H9 (cell line): Measurements from ENCODE around the gene ZCCHC7. TPM values are rescaled to one million over a fixed set of nuclear protein-coding genes. Genes with fewer than 3 reads are reported as not detected.
"Not testable (repeated sequence)": the region's sequence is repeated elsewhere in the genome, so short reads cannot be mapped to it uniquely, and the experiment has no call there.

Source experiments
- DNase-seq: peaks from one replicate; pipeline ENCODE4 v3.0.0-alpha.2; 2017
- H2AFZ ChIP-seq: one replicate; pipeline ENCODE4 v1.6.1; 2013; ENCODE audit warnings: mild to moderate bottlenecking, low read length, control low read depth, moderate library complexity
- H2AK5ac ChIP-seq: 2 replicates; pipeline ENCODE4 v1.6.1; 2013; ENCODE audit warnings: low read length, control low read depth, mixed read lengths; ENCODE audit not compliant: insufficient read length
- H2BK120ac ChIP-seq: one replicate; pipeline ENCODE4 v1.6.1; 2013; ENCODE audit warnings: low read depth, mild to moderate bottlenecking, low read length, control low read depth, inconsistent platforms; ENCODE audit not compliant: poor library complexity, severe bottlenecking
- H2BK12ac ChIP-seq: 2 replicates; pipeline ENCODE4 v1.6.1; 2013; ENCODE audit warnings: low read length, control low read depth, mixed read lengths, low read depth; ENCODE audit not compliant: insufficient read length
- H2BK15ac ChIP-seq: 2 replicates; pipeline ENCODE4 v1.6.1; 2013; ENCODE audit warnings: low read depth, low read length, control low read depth
- H2BK20ac ChIP-seq: one replicate; pipeline ENCODE4 v1.6.1; 2013; ENCODE audit warnings: low read depth, mild to moderate bottlenecking, low read length, control low read depth, inconsistent platforms; ENCODE audit not compliant: poor library complexity, severe bottlenecking
- H2BK5ac ChIP-seq: 2 replicates; pipeline ENCODE4 v1.6.1; 2013; ENCODE audit warnings: low read length, control low read depth, mixed read lengths; ENCODE audit not compliant: insufficient read length
- H3K14ac ChIP-seq: 2 replicates; pipeline ENCODE4 v1.6.1; 2013; ENCODE audit warnings: low read length, control low read depth; ENCODE audit not compliant: insufficient read depth
- H3K18ac ChIP-seq: 2 replicates; pipeline ENCODE4 v1.6.1; 2013; ENCODE audit warnings: low read depth, mild to moderate bottlenecking, mixed read lengths, low read length, control low read depth; ENCODE audit not compliant: insufficient read length
- H3K23ac ChIP-seq: 2 replicates; pipeline ENCODE4 v1.6.1; 2013; ENCODE audit warnings: low read length, control low read depth, mixed read lengths, low read depth; ENCODE audit not compliant: insufficient read length
- H3K23me2 ChIP-seq: 2 replicates; pipeline ENCODE4 v1.6.1; 2013; ENCODE audit warnings: low read depth, mild to moderate bottlenecking, mixed read lengths, low read length, control low read depth; ENCODE audit not compliant: insufficient read length, poor library complexity, severe bottlenecking
- H3K27ac ChIP-seq: 2 replicates; pipeline ENCODE4 v1.5.1; 2013; ENCODE audit warnings: low read length, control low read depth, mixed read lengths, low read depth; ENCODE audit not compliant: insufficient read length
- H3K27me3 ChIP-seq: 2 replicates; pipeline ENCODE4 v1.6.1; 2013; ENCODE audit warnings: low read length, control low read depth, inconsistent platforms; ENCODE audit not compliant: insufficient read depth
- H3K4ac ChIP-seq: 2 replicates; pipeline ENCODE4 v1.6.1; 2013; ENCODE audit warnings: low read depth, mild to moderate bottlenecking, control low read depth, inconsistent platforms, low read length, moderate library complexity
- H3K4me1 ChIP-seq: 2 replicates; pipeline ENCODE4 v1.6.1; 2013; ENCODE audit warnings: low read length, control low read depth, inconsistent platforms; ENCODE audit not compliant: insufficient read depth
- H3K4me2 ChIP-seq: 2 replicates; pipeline ENCODE4 v1.6.1; 2013; ENCODE audit warnings: low read length, control low read depth, mixed read lengths; ENCODE audit not compliant: insufficient read length, insufficient read depth
- H3K56ac ChIP-seq: 2 replicates; pipeline ENCODE4 v1.6.1; 2013; ENCODE audit warnings: low read depth, mild to moderate bottlenecking, mixed read lengths, low read length, control low read depth; ENCODE audit not compliant: insufficient read length
- H3K79me1 ChIP-seq: 2 replicates; pipeline ENCODE4 v1.6.1; 2013; ENCODE audit warnings: low read depth, mild to moderate bottlenecking, moderate library complexity, low read length, control low read depth, inconsistent platforms; ENCODE audit not compliant: insufficient read depth, poor library complexity, severe bottlenecking
- H3K79me2 ChIP-seq: 2 replicates; pipeline ENCODE4 v1.6.1; 2013; ENCODE audit warnings: low read length, control low read depth, inconsistent platforms; ENCODE audit not compliant: insufficient read depth
- H3K9ac ChIP-seq: 2 replicates; pipeline ENCODE4 v1.6.1; 2013; ENCODE audit warnings: low read length, control low read depth, mixed read lengths; ENCODE audit not compliant: insufficient read length; ENCODE audit errors: extremely low read depth
- H3K9me3 ChIP-seq: one replicate; pipeline ENCODE4 v1.6.1; 2013; ENCODE audit warnings: low read depth, low read length, inconsistent platforms; ENCODE audit not compliant: control insufficient read depth
- H3T11ph ChIP-seq: one replicate; pipeline ENCODE4 v1.6.1; 2013; ENCODE audit warnings: mild to moderate bottlenecking, low read length, control low read depth, inconsistent platforms
- H4K20me1 ChIP-seq: one replicate; pipeline ENCODE4 v1.6.1; 2013; ENCODE audit not compliant: control insufficient read depth, insufficient read length, insufficient read depth
- H4K5ac ChIP-seq: 2 replicates; pipeline ENCODE4 v1.6.1; 2013; ENCODE audit warnings: low read depth, mild to moderate bottlenecking, mixed read lengths, low read length, control low read depth; ENCODE audit not compliant: insufficient read length
- H4K8ac ChIP-seq: replicated peaks from 2 replicates; pipeline ENCODE4 v1.6.1; 2013; ENCODE audit warnings: low read length, control low read depth, mixed read lengths, low read depth; ENCODE audit not compliant: insufficient read length
- H4K91ac ChIP-seq: 2 replicates; pipeline ENCODE4 v1.6.1; 2013; ENCODE audit warnings: low read depth, mild to moderate bottlenecking, moderate library complexity, mixed read lengths, low read length, control low read depth; ENCODE audit not compliant: insufficient read length
- H3K27ac Mint-ChIP-seq, 3 experiments: 2 replicates in 2 of 3; 3 replicates in 1 of 3; pipeline ENCODE4 v1.8.0; 2020 to 2021; ENCODE audit warnings: mixed read lengths in 3 of 3, mild to moderate bottlenecking in 1 of 3, moderate library complexity in 1 of 3
- H3K27me3 Mint-ChIP-seq: 2 replicates; pipeline ENCODE4 v1.8.0; 2021; ENCODE audit warnings: low read depth, mild to moderate bottlenecking, moderate library complexity, mixed read lengths
- H3K36me3 Mint-ChIP-seq, 3 experiments: 2 replicates in 2 of 3; 3 replicates in 1 of 3; pipeline ENCODE4 v1.8.0; 2020 to 2021; ENCODE audit warnings: low read depth in 3 of 3, mixed read lengths in 3 of 3; ENCODE audit not compliant: insufficient read depth in 1 of 3
- H3K4me1 Mint-ChIP-seq, 2 experiments: 2 replicates each; pipeline ENCODE4 v1.8.0; 2020; ENCODE audit warnings: mixed read lengths in 2 of 2
- H3K4me3 Mint-ChIP-seq, 2 experiments: 2 replicates in 1 of 2; 3 replicates in 1 of 2; pipeline ENCODE4 v1.8.0; 2020 to 2021; ENCODE audit warnings: mild to moderate bottlenecking in 2 of 2, mixed read lengths in 2 of 2, moderate library complexity in 1 of 2
- H3K9me3 Mint-ChIP-seq, 2 experiments: 2 replicates in 1 of 2; 3 replicates in 1 of 2; pipeline ENCODE4 v1.8.0; 2020; ENCODE audit warnings: mild to moderate bottlenecking in 2 of 2, mixed read lengths in 2 of 2, moderate library complexity in 1 of 2
- WGBS: extraction: QIAGEN DNeasy Blood & Tissue Kit; methylation state at CpG from one replicate; pipeline ENCODE4 v1.1.7; 2013; ENCODE audit warnings: missing lambda C conversion rate, low lambda C conversion rate, mixed read lengths; ENCODE audit not compliant: insufficient read length; ENCODE audit errors: extremely low coverage; 5-methylcytosine and 5-hydroxymethylcytosine counted together
- total RNA-seq: library from RNA; stranded (reverse); gene quantifications from 2 replicates; pipeline ENCODE4 v1.2.1, GENCODE V29; 2021
- TF ChIP-seq, protein P1 (sequence below): fragments of 200-600 bp; sonication (generic); conservative IDR thresholded peaks from 3 replicates; pipeline ENCODE4 v1.8.0; 2021; ENCODE audit warnings: antibody characterized with exemption, mild to moderate bottlenecking

The ZCCHC7 gene
- total RNA-seq, 1 experiment from 2014 or later: 20.3 TPM

DNA sequence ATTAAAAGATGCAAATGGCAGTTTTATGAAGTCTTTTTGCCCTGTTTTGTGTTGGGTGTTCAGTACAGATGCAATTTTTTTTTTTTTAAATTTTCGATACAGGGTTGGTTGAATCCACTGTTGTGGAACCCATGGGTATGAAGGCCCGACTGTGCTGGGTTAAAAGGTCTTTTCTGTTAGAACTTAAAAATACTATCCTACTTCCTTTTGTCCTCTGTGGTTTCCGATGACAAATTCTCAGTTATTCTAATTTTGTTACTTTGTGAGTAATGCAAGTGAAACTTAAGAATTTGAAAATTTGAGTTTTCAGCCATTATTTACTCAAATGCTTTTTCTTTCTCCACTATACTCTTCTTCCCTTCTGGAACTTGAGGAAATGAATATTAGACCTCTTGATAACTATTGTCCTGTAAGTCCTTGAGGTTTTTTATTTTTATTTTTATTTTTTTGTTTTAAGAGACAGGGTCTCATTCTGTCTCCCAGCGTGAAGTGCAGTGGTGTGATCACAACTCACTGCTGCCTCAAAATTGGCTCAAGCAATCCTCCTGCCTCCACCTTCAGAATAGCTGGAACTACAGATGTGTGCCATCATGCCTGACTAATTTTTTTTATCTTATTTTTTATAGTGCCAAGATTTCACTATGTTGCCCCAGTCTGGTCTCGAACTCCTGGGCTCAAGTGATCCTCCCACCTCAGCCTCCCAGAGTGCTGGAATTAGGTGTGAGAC is 67.5 kb downstream of the ZCCHC7 start:
- Histone ChIP-seq H3K4me1 (peaks cover 3% of the 10 kb centered on the region; the same call in 1 of the 2 replicates), H3K4me2 (no peak overlapping the region)
- no peak for DNase-seq

DNA sequence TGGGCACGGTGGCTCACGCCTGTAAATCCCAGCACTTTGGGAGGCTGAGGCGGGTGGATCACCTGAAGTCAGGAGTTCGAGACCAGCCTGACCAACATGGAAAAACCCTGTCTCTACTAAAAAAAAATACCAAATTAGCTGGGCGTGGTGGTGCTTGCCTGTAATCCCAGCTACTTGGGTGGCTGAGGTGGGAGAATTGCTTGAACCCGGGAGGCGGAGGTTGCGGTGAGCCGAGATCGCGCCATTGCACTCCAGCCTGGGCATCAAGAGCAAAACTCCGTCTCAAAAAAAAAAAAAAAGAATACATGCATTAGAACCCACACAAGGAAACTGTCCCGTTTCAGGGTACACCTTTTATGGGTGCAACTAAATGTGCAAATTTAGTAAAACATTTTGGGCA is 70.4 kb downstream of the ZCCHC7 start:
- not testable (repeated sequence) for H3K23ac ChIP-seq, H4K5ac ChIP-seq, H3K4ac ChIP-seq, H3K27me3 ChIP-seq, H4K91ac ChIP-seq, H3K4me2 ChIP-seq, H3K9me3 ChIP-seq, H3K9me3 Mint-ChIP-seq, H3T11ph ChIP-seq, H3K79me2 ChIP-seq, DNase-seq, H3K23me2 ChIP-seq, H3K18ac ChIP-seq, H2BK12ac ChIP-seq, H4K8ac ChIP-seq, H2BK20ac ChIP-seq, H3K9ac ChIP-seq, H4K20me1 ChIP-seq, H2AK5ac ChIP-seq, H3K79me1 ChIP-seq, H2BK120ac ChIP-seq, H2BK15ac ChIP-seq, H3K4me1 ChIP-seq, H3K27ac ChIP-seq, H3K14ac ChIP-seq, H3K27me3 Mint-ChIP-seq, H2AFZ ChIP-seq, H3K56ac ChIP-seq, H2BK5ac ChIP-seq
- Mint-ChIP-seq H3K4me1 (peaks cover 41 to 53% of the 10 kb centered on the region in 2 experiments), H3K36me3 (peaks cover 11 to 22% (median 12%) of the 10 kb centered on the region in 3 experiments), H3K27ac (peak overlapping the region in 2 of 3 experiments; percentile 13 to 95; a peak in 2 of 7 replicates), H3K4me3 (peak overlapping the region in 1 of 2 experiments; percentile 58; a peak in 1 of 5 replicates)
- no CpG with 5 or more reads among the region's 13 CpGs for WGBS

More for the DNA sequence above, 67.5 kb downstream of the ZCCHC7 start:
- no peak overlapping the region for H3T11ph ChIP-seq
- H3K79me1 ChIP-seq: no peaks in the 10 kb centered on the region
- H3K14ac ChIP-seq: no peak overlapping the region
- H2BK5ac ChIP-seq: no peak overlapping the region
- TF ChIP-seq, protein P1, sequence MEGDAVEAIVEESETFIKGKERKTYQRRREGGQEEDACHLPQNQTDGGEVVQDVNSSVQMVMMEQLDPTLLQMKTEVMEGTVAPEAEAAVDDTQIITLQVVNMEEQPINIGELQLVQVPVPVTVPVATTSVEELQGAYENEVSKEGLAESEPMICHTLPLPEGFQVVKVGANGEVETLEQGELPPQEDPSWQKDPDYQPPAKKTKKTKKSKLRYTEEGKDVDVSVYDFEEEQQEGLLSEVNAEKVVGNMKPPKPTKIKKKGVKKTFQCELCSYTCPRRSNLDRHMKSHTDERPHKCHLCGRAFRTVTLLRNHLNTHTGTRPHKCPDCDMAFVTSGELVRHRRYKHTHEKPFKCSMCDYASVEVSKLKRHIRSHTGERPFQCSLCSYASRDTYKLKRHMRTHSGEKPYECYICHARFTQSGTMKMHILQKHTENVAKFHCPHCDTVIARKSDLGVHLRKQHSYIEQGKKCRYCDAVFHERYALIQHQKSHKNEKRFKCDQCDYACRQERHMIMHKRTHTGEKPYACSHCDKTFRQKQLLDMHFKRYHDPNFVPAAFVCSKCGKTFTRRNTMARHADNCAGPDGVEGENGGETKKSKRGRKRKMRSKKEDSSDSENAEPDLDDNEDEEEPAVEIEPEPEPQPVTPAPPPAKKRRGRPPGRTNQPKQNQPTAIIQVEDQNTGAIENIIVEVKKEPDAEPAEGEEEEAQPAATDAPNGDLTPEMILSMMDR: no peak
- Mint-ChIP-seq H3K27ac (no peak overlapping the region), H3K36me3 (peaks cover 12 to 31% (median 15%) of the 10 kb centered on the region in 3 experiments), H3K9me3 (peaks cover 2 to 6% of the 10 kb centered on the region in 2 experiments), H3K4me3 (no peak overlapping the region), H3K4me1 (peaks cover 56 to 57% of the 10 kb centered on the region in 2 experiments), H3K27me3 (no peaks in the 10 kb centered on the region)
- H3K9me3 ChIP-seq: no peaks in the 10 kb centered on the region
- no peak overlapping the region for H4K5ac ChIP-seq
- no peak overlapping the region for H2BK15ac ChIP-seq
- H3K56ac ChIP-seq: no peak overlapping the region
- no peak overlapping the region for H2AFZ ChIP-seq
- no peak overlapping the region for H3K23ac ChIP-seq
- no peak overlapping the region for H3K18ac ChIP-seq
- H4K91ac ChIP-seq: no peak overlapping the region
- H3K79me2 ChIP-seq: no peaks in the 10 kb centered on the region; the same call in 1 of the 2 replicates
- no peak overlapping the region for H2BK12ac ChIP-seq
- no peaks in the 10 kb centered on the region for H3K27me3 ChIP-seq
- WGBS: no CpG with 5 or more reads among the region's 5 CpGs
- no peaks in the 10 kb centered on the region for H4K20me1 ChIP-seq
- H3K4ac ChIP-seq: no peak overlapping the region
- H3K9ac ChIP-seq: no peak overlapping the region
- H2AK5ac ChIP-seq: no peak overlapping the region
- no peak overlapping the region for H3K27ac ChIP-seq
- H4K8ac ChIP-seq: no peak overlapping the region
- no peak overlapping the region for H2BK120ac ChIP-seq
- H3K23me2 ChIP-seq: no peaks in the 10 kb centered on the region
- H2BK20ac ChIP-seq: no peak overlapping the region
